NCI-H1417 treated with DMSO at 0.1 percent for 48 hours (cell line): Measurements from ENCODE around the gene CLK2.
"Not testable (repeated sequence)": the region's sequence is repeated elsewhere in the genome, so short reads cannot be mapped to it uniquely, and the experiment has no call there.

ENCODE experiments used
- DNase-seq: peaks from one replicate; lab custom pipeline; 2025; lab: John Stamatoyannopoulos, UW

CLK2 gene

DNA sequence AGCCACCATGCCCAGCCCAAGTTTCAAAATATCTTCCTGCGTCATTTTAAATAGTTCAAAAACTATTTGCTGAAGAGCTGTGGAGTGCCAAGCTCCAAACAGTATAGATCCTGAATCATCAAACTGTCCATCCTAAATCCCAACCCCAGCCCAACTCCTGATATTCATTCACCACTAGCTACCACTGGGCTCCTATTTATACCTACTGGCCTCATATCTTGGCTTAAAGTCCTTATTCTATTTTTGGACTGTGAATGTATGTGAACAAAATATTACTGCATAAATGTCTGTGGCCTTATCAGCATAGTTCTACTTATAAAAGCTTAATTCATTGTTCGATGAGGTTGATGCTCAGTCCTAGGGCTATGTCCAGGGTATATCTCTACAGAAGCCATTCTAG is 5.9 kb downstream of the CLK2 start:
- DNase-seq = no peak

DNA sequence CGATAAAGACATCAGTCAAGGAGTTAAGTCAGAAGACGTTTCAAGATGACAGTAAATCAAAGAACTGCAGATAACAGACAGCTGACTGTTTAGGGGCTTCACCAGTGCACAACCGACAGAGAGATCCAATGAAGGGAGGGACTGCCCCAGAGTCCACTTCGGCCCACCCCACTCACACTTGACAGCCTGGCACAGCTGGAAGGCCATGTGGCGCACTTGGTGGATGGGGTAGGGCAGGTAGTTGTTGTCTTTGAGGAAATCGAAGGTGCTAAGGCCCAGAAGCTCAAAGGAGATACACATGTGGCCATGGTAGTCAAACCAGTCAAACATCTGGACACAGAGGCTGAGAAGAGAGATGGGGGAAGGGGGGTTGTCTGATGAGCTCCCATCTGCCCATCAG is 6.8 kb downstream of the CLK2 start:
- no peak for DNase-seq

DNA sequence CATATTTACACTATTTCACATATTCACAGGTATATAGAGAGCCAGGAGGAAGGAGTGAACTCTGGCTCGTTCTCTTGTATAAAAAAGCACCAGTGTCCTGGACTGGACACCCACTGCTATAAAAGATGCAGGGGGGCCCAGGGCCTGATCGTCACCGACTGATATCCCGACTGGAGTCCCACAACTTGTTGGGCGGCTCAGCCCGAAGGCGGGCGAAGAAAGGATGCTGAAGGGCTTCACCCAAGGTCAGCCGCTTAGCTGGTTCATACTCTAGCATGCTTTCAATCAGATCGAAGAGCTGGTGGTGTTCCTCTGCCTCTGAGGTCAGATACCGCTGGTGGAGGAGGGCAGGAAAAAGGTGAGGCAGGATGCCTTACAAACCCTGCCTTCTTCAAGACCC is 10.2 kb downstream of the CLK2 start:
- no peak for DNase-seq

DNA sequence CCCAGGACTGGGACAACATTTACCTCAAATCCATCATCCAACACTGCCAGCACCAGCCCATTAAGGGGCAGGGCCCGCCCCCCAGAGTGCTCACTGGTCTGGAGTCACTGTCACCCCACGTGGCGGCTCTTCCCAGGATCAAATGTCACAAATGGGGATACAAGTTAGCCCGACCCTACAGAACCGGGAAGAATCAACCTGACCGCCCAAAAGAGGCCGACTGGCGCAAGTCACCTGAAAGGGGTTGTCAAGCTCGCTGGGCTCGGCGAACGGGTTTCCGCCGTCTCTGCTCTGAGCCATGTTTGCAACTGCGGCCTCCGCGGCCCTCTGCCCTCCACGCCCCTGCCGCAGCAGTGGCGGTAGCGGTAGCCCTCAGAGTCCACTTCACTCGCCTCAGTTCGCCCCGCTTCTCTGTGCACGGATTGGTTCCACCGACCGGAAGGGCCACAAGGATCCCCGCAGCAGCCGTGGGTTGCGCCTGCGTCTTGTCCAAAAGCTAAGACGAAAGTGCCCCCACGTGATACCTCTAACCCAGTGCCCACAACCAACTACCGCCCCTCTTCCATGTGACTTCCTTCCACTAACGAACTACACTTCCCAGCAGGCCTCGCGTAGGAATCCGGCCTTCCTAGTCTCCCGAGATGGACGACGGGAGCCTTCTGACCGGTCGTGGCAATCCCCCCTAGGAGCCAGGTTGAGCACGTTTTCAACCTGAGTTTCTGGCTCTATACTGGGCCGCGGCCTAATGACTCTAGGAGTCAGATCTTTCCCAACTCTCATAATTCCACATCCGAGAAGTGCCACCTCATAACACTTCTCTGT is 11.2 kb downstream of the CLK2 start, which contains the start of gene SCAMP3:
SCAMP3 (minus strand) TSS at position 509 of the 822 bp plus-strand sequence; CDS start at position 300, 209 bp downstream.
- DNase-seq = peak; percentile 94

DNA sequence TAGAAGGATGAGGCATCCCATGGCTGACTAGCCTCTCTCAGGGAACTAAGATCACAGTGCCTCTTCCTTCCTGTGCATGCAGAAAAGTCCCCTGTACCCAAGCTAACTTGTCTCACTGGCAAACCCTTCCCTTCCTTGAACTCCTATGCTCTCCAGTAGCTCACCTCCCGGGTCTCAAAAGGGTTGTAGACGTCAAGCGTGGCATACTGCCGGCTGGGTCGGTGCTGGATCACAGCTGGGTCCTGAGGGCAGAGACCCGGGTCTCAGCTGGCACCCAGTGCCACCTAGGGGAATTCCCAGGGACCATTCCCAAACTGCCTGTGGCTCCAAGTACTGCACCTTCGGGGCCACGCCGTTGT is 11.8 kb downstream of the CLK2 start:
- no peak for DNase-seq

DNA sequence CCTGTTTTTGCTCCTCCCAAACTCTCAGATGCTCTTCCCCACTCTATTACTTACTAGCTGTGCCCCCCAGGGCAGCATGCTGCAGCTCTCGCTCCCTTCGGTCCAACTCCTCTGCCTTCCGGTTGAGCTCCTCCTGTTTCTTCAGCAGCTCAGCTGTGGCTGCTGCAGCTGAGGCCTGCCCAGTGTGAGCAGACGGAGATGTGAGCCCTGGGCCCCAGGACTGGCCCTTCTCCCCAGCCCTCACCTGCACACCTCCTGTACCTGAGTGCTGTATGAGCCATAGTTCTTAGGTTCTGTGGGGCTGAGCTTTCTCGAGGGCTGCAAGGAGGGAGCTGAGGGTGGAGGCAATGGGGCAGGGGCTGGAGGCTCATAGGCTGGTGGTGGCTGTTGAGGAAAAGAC is 13.0 kb downstream of the CLK2 start:
- no peak for DNase-seq

DNA sequence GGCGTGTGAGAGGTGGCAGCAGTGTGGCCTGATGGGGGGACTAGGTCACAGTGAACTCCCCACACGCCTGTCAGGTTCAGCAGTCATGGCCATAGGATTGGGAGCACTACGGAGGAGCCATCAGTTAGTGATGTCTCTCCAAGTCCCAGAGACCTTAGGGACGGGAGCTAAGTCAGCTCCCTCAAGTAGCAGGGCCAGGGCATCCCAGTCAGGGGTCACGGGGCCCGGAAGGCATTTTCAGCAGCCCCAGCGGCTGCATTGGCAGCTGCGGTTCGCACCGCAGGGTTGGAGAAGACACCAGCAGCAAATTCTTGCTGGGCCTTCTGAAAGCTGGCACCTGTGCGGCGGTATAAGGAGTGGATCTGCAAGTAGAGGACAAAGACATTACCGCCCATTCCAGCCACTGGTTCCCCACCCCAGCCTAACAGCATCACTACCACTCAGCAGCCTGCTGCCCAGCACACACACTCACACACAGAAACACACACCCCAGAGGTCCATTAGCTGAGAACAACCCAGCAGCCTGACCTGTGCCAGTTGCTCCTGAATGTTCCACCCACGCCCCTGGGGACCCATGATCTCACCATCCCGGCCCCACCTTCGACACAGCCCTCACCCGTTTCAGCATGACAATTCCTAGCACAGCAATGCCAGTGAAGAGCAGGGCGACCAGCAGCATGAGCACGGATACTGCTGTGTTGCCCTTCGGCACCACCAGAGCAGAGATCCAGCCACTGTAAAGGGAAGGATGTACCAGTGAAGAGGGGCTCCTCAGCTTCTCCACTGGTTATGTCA is 17.0 kb downstream of the CLK2 start:
- DNase-seq = no peak

DNA sequence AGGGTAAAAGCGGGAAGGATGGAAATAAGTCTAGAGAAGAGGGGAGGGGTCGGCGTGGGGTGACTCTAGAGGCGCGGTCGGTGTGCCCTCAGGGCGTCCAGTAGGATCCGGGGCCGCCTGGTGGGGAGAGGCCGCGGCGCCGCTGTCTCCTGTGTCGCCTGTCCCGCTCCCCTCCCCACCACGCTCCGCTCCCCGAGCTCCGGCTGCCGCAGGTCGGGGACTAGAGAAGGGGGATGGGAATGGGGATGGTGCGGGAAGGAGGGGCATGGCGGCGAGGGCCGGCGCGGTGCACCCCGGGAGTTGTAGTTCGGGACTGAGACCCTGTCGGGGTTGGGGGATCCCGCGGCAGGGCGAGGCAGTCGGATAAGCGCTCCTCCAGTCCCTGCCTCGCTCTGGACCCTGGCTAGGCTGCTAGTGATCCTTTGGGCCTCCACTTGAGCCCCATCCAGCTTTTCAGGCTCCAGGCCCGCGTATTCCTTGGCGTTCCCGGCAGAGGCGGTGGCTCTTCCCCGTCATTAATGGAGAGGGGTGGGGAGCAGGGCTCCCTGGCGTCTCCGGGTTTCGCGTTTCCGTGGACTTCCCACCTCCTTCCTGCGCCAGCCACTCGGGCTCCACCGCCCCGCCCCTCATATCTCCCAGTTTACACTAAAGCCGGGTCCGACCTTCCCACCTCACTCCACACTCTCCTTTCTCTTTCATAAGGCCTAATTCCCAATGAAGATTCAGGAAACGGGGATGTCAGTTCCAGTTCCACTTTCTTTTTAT is 17.9 kb downstream of the CLK2 start, which contains the start of gene ENTREP3:
ENTREP3 (minus strand) TSS at position 241 of the 765 bp plus-strand sequence. CDS start 606 bp downstream, outside the sequence.
- peak; percentile 32 for DNase-seq

DNA sequence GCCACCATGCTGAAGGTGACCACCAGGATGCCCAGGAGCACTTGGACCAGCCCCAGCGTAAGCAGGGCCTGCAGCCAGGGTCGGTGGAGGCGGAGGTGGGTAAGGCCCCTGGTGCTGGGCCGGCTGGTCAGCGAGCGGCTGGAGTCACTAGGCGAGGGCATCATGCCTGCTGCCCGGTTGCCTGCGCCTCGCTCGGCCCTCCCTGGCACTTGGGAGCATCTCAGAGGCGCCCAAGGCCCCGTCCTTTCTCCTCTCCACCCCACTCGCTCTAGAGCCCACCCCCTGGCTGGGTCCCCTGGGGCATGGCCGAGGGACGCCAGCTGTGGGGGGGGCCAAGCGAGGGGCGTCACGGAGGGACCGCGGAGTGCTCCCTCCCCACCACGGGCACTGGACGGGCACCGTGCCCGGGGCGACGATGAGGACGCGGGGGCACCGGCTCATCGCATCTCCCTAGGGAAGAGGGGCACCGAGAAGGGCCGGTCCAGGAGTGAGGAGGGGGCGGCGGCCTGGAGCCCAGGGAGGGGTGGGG is 18.5 kb downstream of the CLK2 start:
- no peak for DNase-seq

DNA sequence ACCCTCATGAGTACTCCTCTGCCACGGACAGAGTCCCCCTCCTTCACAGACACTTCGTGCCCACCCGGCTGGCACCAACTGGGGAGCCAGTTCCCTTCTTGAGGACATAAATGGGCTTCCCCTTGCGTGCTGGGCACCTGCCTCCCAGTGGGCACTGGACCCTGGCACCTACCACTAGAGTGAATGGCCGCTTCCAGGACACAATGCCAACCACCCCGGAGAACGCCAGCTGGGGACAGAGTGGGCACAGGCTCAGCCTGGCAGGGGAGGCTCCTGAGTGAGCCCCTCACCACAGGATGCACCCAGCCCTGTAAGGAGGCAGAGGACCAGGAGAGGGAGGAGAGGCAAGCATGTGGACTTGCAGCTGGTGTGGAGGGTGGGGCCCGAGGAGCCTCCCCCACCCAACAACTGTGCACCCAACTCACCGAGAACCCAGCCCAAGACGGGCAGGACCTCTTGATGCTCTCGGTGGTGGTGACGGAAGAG is 19.0 kb downstream of the CLK2 start:
- no peak for DNase-seq

DNA sequence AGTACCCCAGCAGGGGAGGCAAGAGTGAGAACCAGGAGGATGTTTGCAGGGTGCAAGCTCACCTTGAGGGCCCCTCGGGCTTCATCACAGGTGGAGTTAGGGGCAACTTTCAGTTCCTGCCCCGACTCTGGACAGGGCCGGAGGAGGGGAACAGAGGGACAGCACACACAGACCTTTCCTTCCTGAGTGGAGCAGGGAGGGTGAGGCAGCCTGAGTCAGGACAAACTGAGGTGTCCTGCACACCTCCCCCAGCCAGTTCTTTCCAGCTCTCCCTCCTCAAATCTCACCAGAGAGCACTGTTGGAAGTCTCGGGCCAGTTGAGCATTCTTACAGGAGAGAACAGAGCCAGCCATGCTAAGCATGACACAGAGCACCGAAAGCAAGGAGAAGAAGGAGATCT is 19.5 kb downstream of the CLK2 start:
- DNase-seq = no peak

DNA sequence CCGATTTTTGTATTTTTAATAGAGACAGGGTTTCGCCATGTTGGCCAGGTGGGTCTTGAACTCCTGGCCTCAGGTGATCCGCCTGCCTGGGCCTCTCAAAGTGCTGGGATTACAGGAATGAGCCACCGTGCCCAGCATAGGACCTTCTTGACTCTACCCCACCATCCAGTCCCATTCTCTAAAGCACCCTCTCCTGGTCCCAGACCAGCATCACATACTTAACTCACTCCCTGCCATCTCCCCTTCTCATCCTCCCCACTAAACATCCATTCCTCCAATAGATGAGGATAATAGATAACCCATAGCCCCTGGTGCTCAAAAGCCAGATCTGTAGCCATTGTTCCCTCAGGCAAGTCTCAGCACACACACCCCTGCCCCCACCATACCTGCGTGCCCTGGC is 20.1 kb downstream of the CLK2 start:
- no peak for DNase-seq

DNA sequence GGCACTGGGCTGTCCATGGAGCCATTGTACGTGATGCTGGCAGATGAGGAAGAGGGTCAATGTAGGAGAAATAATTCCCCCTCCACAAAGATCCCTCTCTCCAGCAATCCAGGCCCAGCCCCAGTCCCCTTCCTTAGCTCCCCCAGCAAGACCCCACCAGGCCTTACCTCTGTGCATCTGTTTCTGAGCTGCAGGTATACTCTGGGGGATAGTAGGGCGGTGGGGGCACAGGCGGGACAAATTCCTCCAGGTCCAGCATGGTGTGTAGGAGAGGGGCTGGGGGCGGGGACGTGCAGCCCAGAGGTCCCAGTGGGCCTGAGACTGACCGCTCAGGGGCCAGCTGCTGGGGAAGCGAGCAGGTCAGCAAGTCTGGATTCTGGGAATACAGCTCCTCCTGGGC is 21.7 kb downstream of the CLK2 start:
- no peak for DNase-seq

DNA sequence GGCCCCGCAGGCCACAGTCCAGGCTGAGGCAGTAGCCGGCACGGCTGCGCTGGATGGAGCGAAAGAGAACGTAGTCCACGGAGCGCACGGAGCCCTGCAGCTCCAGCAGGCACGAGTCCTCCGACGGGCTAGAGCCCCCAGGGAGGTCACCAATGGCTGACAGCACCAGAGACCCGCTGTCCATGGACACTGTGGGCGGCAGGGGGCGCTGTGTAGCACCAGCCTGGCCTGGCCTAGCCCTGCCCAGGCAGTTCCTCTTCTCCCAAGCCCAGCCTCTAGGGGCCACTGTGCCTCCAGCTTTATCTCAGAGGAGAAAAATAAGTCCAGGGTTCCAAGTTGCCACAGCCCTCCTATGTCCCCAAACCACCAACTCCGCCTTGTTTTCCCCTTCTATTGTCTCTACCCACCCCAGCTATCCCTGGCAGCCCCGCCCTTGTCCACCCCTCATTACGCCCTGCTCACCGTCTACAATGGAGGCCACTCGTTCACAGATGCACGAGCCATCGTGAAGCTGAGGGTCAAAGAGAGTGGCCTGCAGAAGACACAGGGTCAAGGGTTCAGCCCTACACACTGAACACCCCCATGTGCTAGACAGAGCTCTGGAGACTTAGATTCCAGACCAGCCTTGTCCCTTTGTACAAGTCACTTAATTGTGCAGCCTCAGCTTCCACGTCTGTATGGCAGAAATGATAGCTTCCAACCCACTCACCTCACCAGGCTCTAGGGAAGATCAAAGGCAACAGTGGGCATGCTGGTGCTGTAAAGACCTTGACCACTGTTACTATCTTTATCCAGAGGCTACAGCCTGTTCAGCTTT is 22.5 kb downstream of the CLK2 start:
- no peak for DNase-seq

DNA sequence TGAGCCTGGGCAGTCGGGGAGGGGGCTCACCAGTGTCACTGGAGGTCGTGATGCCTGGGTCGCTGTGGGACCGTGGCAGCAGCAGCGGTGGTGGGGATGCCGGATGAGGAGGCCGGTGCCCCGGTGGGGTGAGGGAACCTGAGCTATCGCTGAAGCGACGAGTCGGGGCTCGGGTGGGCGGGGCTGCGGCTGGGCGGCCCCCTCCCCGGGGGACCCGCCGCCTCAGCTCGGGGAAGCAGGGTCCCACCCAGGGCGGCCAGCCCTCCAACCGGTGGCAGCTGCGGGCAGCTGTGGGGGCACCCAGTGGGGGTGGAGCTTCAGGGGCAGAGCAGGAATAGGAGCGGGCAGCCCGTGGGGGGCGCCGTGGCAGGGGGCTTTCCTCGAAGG is 23.1 kb downstream of the CLK2 start:
- no peak for DNase-seq

DNA sequence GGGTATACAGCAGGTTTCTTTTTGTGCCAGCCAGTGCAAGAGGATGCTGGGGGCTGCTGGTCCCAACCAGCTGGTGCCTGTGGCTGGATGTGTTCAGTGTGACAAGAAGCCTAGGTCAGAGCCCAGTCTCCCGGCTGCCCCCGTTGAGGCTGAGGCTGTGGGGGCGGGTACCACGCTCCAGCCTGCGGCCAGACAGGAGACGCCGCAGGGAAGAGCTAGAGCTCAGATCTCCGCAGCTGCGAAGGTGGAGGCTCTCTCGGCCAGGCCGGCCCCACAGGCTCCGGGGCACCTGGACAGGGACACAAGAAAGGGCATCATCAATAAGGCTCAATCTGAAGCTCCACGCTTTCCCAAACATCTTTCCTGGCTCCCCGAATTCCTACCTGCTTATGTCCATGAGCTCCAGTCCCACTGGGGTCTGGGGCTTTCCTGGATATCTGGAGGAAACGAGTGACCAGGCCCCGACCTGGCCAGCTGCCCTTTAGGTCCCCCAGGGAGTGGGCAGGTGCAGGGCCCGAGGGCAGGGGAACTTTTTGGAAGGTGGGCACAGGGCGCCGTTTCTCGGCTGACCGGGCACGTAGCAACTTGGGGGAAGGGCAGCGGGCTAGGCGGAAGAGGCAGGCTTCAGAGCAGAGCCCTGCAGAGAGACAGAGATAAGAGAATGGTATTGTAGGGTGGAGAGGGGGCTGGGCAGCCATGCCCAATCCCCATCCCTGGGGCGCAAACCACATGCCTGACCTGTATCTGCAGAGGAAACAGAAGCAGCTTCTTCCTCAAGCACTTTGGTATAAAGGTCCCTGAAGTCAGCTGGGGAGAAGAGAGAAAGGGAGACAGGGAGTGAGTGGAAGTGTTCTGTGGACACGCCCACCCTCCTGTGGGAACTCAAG is 25.4 kb downstream of the CLK2 start:
- DNase-seq = no peak

DNA sequence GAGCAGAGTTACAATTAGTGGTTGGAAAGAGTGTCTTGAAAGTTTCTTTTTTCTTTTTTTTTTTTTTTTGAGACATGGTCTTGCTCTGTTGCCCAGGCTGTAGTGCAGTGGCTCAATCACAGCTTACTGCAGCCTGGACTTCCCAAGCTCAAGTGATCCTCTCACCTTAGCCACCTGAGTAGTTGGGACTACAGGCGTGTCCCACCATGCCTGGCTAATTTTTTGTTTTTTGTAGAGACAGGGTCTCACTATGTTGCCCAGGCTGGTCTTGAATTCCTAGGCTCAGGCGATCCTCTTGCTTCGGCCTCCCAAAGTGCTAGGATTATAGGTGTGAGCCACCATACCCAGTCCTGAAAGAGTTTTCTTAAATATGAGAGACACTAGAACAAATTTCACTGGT is 26.5 kb downstream of the CLK2 start:
- not testable (repeated sequence) for DNase-seq

DNA sequence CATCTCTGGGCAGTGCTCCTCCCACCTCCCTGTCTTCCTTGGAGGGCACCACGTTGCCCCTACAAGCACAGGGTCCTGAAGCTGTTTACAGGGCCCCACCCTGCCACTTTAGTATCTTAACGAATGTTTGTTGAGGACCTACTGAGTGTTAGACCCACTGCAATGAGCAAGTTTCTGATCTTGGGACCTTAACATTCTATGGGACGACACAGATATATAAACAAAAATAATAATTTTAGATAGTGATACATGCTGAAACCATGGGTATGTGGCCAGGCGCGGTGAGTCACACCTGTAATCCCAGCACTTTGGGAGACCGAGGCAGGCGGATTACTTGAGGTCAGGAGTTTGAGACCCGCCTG is 28.2 kb downstream of the CLK2 start:
- no peak for DNase-seq

DNA sequence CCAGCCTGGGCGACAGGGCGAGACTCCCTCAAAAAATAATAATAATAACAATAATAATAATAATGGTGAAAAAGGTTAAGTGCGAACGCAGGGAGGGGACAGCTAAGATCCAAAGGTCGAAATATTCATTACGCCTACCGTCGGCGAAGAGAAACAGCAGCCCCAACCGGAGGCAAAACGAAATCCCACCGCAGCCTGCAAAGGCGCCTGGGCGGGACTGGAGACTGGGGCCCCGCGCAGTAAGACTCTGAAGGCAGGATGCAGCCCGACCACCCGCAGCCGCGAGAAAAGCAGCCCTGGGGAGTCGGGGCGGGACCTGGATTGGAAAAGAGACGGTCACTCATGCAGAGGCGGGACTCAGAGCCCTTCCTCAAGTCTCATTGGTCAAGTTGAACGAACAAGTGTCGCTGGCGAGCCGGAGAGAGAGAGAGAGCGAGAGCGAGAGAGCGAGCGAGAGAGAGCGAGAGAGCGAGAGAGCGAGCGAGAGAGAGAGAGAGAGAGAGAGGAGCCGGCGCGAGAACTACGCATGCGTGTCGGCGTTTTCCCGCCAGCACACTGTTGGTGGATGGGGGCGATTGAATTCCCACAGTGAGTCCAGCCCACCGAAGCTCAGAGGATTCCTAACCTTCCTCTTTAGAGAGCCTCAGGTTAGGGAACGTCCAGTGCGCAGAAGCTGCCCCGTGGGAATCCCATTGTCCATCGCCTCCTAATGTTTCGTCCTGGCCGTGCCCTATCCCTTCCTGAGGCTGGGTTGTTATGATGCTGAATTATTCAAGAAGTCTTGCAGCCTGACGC is 28.7 kb downstream of the CLK2 start:
- peak; percentile 89 for DNase-seq
